GM21381 (cell line): ENCODE data around the gene CDHR5.
A peak's percentile ranks its signal among the peaks of the same experiment; 100 is the strongest.
"Not testable (repeated sequence)": the region's sequence is repeated elsewhere in the genome, so short reads cannot be mapped to it uniquely, and the experiment has no call there.

ENCODE experiments used
- ATAC-seq: cut with Tn5 transposase; IDR thresholded peaks from one replicate; pipeline ENCODE4 v1.9.1; 2021; ENCODE audit warnings: mild to moderate bottlenecking, moderate library complexity; ENCODE audit not compliant: unreplicated experiment

Gene CDHR5

DNA sequence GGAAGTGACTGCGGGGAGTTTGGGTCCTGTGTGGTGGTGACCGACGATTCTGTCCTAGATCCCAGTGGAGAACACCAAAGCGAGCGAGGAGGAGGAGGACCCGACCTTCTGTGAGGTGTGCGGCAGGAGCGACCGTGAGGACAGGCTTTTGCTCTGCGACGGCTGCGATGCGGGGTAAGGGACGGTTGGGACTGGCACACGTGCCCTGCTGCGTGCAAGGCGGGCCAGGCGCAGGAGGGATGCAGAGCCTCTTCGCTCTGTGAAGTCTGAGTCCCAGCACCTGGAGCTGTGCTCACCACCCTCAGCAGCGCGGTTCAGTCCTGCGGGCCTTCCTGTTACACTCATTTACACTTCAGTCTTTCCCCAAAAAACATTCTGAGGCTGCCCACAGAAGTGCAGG lies 32.3 kb downstream of the CDHR5 start:
- no peak for ATAC-seq

DNA sequence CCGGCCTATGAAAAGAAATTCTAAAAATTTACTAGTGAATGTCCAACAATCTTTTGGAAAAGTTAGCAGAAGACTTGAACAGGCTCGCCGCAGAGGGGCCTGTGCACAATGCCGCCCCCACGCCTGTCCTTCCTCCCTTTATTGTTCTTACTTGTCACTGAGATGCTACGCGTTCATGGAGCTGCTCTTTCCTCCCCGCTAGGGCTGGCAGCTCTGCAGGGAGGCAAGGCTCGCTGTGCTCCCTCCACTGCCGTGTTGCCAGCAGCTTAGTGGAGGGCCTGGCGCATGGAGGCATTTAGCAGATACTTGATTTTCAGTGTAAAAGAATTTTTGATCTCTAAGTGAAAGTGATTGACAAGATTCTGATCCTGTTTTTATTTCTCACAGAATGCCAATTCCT lies 33.8 kb downstream of the CDHR5 start:
- ATAC-seq = no peak

DNA sequence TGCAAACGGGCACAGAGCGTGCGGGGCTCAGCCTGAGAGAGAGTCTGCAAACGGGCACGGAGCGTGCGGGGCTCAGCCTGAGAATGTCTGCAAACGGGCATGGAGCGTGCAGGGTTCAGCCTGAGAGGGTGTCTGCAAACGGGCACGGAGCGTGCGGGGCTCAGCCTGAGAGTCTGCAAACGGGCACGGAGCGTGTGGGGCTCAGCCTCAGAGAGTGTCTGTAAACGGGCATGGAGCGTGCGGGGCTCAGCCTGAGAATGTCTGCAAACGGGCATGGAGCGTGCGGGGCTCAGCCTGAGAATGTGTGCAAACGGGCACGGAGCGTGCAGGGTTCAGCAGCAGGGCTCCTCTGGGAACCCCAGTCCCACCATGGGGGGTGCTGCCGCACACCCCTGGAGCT lies 35.0 kb downstream of the CDHR5 start:
- no peak for ATAC-seq

DNA sequence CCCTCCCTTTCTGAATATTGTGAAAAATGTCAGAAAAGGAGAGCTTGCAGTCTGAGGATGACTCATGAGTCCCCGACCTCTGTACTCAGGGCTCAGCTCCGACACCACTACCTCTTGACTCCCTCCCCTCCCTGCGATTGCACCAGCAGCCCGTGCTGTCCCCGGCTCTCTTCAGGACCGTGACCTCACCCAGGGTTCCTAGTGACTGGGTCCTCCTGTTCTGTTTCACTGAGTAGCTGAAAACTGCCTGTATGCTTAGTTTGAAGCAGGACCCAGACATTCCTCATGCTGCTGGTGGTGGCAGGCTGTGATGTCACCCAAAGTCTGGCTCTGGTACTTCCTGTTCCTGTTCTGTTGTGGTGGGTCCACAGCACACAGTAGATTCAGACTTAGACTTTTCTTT lies 36.8 kb downstream of the CDHR5 start:
- ATAC-seq = no peak

DNA sequence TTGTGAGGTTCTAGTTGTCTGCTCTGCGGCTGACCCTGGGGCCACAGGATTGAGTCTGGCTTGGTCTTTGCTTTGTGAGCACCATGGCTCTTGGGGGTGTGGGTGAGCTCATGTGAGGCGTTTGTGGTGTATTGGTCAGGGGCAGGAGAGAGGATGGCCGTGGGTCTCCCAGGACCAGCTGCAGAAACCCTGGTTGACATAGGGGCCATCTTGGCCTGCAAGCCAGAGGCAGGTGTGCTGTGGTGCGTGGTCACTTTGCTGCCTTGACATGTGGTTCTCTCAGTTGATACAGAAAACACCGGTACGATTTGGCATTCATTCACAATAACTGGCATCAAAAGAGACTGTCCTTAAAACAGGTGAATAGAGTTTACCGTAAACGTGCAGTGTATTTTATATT lies 37.2 kb downstream of the CDHR5 start:
- ATAC-seq = no peak

DNA sequence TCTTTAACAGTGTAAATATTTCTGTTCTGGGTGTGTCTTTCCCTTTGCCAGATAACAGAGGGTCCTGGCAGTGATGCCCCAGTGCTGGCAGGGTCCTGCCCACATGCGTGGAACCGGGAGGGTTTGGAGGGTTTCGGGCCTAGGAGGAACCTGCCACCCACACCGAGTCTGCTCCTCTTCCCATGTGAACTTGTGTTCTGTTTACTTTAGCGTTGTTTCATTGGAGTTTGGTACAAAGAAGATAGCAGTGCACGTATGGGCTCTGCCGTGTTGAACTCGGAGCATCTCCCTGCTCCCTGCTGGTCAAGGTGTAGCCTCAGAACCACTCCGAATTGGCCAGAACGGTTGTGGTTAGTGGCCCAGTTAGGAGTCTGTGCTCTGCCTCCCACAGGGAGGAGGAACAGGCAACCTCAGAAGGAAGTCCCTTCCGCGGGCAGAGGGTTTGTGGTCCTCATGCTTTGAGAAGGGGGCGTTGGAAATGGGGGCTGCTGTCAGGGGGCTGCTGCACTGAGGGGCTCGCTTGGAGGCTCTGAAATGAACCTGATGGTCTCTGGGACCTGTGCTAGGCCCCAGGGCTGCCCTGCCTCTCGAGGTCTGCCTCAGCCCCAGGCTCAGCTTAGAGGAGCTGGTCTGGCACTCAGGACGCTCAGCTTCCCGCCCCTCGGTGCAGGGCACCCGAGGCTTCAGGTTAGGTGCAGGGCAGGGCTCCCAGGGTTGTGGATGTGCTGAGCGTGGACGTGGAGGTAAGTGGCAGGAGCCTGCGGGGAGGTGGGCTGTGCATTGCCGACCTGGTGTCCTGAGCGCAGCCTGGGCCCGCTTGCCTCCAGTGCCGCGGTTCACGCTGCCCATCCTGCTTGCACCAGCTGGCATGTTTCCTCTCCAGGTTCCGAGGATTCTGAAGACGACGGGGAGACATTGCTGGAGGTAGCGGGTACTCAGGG lies 38.1 kb downstream of the CDHR5 start:
- no peak for ATAC-seq

DNA sequence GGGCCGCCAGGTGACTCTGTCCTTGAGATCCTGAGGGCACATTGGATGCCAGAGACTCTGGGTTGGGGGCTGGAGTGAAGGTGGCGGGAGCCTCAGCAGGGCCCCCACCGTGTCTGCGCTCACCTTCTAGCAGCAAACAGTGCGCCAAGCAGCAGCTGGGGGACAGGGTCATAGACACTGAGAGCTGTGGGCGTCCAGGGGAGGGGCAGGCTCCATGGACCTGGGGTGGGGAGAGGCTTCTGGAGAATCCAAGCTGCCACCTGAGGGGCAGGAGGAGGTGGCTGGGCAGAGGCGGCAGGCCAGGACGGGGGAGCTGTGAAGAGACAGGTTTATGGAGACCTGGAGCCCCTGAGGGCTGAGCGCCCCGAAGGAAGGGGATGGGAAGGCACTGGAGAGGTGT lies 40.5 kb downstream of the CDHR5 start:
- ATAC-seq = no peak

DNA sequence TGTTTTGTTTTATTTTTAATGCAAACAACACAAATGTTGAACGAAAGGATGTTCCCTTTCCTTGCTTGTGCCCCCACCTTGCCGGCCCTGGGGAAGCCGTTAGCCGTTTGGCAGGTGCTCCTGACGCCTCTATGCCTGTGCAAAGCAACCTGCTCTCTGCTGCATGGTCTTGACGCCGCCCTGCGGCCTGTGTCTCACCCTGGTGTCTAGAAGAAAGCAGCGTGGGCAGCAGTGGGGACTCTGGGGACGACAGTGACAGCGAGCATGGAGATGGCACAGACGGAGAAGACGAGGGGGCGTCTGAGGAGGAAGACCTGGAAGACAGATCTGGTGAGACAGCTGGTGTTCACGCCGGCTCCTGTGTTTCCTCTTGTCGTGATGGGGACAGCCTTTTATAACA lies 43.0 kb downstream of the CDHR5 start:
- no peak for ATAC-seq

DNA sequence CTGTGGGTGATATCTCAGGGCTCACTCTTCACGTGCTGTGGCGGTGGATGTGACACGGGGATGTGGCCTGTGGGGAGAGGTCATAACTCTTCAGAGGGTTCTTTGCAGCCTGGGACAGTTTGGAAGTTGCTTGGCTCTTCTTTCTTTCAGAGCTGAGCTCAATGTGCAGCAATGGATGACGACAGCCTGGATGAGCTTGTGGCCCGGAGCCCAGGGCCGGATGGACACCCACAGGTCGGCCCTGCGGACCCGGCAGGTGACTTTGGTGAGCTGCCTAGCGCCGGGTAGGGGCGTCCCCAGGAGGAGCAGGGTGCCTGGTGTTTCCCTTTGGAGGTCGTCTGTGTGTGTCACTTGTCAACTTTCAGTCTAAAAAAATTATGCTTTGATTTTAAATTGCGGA lies 43.4 kb downstream of the CDHR5 start:
- ATAC-seq = no peak

DNA sequence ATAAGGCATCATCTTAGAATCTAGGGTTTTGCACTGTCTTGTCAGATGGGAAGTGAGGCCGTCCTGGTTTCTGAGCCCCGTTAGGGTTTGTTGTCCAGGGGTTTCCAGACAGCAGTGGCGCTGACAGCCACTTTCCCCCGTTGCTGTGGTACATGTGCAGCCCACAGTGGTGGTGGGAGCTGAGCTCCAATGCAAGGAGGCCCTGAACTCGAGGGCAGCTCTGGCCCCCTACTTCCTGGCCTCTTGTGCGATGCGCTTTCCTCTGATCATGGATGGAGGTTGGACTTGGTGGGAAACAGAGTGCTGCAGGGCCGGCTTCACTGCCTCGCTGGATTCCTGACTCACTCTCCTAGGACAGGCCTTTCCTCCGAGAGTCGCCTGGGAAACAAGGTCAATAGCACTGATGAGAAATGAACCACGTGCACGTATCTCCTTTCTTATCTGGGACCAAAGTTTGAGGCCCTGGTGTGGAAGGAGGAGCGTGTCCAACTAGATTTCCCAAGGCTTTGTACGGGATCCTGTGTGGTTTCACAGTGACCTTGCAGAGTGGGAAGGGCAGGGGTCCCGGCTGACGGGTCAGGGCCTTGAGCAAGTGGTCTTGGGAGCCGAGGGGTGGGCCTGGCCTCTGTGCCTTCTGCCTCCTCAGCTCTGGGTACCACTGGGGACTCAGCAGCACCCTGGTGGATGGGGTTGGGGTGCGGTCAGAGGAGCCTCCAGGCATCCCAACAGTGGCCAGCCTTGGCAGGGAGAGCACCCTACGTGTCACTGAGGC lies 44.7 kb downstream of the CDHR5 start:
- ATAC-seq = no peak

DNA sequence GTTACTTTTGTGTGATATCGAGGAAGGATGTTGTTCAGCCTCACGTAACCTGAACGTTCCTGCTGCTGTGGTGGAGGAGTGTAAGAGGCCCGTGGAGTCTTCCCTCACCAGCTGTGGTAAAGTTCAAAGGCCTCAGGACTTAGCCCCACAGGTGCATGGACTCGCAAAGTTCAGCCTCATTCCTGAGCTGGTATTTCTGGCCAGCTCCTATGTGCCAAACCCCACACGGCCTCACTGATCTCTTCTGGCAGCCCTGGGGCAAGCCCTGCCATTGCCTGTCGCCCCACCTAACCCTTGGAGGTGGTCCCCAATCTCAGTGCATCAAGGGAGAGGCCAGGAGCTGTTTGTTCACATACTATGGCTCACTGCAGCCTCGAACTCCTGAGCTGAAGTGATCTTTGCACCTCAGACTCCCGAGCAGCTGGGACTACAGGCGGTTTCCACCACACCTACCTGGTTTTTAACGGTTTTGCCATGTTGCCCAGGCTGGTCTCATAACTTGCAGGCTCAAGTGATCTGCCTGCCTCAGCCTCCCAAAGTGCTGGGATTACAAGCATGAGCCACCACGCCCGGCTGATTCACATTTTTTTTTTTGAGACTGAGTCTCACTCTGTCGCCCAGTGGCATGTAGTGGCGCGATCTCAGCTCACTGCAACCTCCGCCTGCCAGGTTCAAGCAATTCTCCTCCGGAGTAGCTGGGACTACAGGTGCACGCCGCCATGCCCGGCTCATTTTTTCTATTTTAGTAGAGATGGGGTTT lies 46.3 kb downstream of the CDHR5 start:
- no peak for ATAC-seq

DNA sequence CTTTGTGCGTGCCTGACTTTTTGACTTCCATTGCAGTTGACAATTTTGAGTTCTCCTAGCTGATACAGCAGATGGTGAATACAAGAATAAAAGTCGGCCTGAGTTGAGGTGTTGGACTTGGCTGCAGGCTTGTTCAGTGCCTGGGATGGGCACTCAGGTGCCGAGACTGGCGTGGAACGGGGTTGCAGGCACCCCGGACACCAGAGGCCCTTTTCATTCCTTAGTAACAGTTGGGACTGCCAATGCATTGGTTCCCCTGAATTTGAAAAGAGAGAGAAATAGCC lies 47.2 kb downstream of the CDHR5 start:
- ATAC-seq = no peak

DNA sequence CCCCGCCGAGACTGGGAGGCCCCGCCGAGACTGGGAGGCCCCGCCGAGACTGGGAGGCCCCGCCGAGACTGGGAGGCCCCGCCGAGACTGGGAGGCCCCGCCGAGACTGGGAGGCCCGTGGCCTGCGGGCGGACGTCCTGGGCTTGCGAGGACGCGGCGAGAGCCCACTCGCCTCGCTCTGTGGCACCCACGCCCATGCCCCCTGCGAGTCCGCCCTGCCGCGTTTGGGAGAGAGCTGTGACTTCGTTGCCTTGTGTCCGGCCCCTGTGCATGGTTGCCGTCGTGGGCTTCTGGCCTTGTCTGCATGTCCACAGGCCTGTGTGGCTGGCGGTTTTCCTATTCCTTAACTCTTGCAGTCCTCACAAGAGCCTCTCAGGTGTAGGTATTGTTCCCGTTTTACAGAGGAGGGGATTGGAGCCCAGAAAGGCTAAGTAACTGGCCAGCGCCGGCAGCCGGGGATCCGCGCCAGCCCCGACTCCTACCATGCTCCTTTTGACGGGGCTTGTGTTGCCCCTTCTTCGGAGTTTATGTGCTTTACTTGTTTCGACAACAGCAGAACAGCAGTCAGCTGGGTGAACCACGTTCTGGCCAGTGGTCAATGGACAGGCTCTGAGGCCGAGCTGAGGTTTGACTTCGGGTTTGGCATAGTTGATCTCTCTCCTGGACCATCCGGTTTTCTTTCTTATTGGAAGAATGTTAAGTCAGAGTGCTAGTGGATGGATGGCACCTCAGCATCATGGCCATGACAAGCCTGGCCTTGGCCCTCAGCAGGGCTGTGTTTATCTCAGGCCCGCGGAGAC lies 47.7 kb downstream of the CDHR5 start:
- no peak for ATAC-seq

DNA sequence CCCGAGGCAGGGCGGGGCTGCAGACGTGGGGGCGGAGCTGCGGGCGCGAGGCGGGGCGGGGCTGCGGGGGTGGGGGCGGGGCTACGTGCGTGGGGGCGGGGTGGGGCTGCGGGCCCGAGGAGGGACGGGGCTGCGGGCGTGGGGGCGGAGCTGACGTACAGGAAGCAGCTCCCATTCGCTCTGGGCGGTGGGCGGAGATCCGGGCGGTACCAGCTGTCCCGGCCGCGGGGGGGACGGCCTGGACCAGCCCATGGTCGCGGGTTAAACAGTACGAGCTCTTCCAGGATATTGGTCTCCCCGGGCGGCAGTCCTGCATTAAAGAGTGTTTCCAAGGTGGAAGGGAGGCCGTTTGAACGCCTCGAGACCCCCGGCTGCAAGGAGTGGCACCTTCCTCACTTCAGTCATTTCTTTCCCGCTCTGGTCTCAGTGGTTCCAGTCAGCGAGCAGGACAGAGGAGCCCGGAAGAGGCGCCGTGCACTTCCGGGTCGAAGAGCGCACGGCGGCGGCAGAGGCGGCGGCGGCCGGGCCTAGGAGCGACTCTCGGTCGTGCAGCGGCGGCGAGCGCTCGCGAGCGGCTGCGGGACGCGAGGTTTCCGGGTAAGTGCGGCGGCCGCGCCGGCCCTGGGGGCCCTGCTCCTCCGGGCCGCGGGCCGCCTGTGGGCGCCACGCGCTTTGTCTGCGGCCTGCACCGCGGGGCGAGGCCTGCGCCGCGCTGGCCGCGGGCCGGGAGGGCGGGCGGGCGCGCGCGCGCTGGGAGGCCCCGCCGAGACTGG lies 48.6 kb downstream of the CDHR5 start, which contains the start of gene PHRF1:
Gene PHRF1, plus strand, starts transcription at position 475 of the 773 bp plus-strand sequence. CDS start 5,043 bp downstream, outside the sequence.
- ATAC-seq = peak; percentile 81

DNA sequence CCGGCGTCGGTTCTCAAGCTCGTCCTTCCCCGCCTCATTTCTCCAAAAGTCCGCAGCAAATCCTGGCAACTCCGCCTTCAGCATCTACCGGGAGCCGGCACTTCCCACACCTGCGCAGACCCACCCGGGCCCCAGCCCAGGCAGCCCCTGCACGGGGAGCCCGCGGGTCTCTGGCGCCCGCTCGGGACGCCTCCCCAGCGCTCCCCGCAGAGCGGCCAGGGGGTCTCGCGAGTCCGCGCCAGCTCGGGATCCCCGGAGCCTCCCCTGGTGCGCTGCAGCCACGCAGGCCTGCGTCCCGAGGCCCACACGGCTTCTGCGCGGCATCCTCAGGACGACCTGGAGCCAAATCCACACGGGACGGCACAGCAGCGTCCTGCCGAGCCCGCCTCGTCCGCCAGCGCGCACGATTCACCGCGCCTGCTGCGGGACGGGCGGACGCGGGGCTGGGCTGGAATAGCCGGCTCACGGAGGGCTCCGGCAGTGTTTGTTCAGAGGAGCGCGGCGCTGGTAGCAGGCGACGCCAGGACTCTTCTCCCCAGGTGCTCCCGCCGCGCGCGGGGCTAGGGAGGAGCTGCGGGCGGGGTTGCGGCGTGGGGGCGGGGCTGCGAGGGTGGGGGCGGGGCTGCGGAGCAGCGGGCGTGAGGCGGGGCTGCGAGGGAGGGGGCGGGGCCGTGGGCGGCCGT lies 49.3 kb downstream of the CDHR5 start:
- peak; percentile 31 for ATAC-seq

DNA sequence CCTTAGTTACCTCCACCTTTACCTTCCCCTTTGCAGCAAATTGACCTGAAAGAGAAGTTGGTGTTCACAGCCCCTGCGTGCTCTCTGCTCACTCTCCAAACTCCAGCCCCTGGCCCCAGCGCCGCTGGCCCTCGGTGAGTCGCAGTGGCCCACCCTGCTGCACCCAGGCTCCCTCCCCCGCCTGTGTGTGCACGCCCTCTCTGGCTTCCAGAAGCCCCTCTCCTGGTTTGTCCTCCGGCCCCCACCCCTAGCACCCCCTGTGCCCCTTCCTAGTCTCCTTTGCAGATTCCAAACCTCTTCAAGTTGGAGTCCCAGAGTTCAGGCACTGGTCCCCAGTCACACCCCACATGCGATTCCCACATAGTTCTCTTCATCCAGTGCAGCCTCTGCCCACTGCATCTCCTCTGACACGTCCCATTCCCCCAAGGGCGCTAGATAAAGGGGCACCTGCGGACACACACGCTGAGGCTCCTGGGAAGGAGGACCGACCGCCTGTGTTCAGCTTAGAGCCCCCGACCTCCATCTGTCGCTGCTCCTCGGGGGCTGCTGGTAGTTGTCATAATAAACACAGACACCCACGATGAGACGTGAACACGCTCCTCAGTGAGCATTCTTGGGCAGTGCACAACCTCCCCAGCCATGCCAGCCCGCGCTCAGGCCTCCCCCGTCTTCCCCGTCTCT lies 50.0 kb downstream of the CDHR5 start:
- ATAC-seq = no peak

DNA sequence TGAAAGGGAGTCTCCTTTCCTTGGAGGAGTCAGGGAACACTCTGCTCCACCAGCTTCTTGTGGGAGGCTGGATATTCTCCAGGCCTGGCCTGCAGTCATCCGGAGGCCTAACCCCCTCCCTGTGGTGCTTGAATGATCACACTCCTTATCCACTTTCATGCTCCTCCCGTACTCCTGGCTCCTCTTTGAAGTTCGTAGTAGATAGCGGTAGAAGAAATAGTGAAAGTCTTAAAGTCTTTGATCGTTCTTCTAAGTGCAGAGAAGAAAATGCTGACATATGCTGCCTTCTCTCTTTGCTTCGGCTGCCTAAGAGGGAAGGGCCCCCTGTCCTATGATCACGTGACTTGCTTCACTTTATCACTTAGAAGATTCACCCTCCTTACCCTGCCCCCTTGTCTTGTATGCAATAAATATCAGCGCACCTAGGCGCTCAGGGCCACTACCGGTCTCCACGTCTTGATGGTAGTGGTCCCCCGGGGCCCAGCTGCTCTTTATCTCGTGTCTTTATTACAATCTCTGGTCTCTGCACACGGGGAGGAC lies 50.7 kb downstream of the CDHR5 start:
- ATAC-seq = not testable (repeated sequence)

DNA sequence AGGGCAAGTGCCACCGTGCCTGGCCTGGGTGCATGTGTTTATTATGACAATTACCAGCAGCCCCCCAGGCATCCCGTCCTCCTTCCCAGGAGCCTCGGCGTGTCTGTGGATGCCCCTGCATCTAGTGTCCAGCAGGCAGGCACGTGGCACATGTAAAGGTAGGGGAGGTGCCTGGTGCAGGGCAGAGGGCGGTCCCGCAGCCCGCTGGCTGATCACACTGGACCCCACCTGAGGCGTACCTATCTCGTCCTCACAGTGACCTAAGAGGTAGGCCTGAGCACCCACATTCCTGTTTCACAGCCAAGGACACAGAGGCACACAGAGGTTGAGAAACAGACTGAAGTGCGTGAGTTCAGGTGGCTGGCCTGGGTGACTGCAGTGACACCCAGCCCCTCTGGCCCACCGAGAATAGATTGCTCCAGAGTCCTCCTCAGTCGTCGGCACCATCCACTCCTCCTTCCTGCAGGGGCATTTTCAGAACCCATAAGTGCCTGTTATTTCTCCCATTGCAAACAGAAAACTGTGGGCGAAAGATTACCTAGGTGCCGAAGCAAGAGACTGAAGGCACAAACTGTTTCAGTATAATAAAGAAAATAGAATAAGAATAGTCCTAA lies 51.5 kb downstream of the CDHR5 start:
- ATAC-seq = no peak
